H9 (cell line): ENCODE measurements around the gene BTRC. TPM values are rescaled to one million over a fixed set of nuclear protein-coding genes. Genes with fewer than 3 reads are reported as not detected.

Experiments
- DNase-seq: peaks from one replicate; pipeline ENCODE4 v3.0.0-alpha.2; 2017
- H2AFZ ChIP-seq: one replicate; pipeline ENCODE4 v1.6.1; 2013; ENCODE audit warnings: mild to moderate bottlenecking, low read length, control low read depth, moderate library complexity
- H2AK5ac ChIP-seq: 2 replicates; pipeline ENCODE4 v1.6.1; 2013; ENCODE audit warnings: low read length, control low read depth, mixed read lengths; ENCODE audit not compliant: insufficient read length
- H2BK120ac ChIP-seq: one replicate; pipeline ENCODE4 v1.6.1; 2013; ENCODE audit warnings: low read depth, mild to moderate bottlenecking, low read length, control low read depth, inconsistent platforms; ENCODE audit not compliant: poor library complexity, severe bottlenecking
- H2BK12ac ChIP-seq: 2 replicates; pipeline ENCODE4 v1.6.1; 2013; ENCODE audit warnings: low read length, control low read depth, mixed read lengths, low read depth; ENCODE audit not compliant: insufficient read length
- H2BK15ac ChIP-seq: 2 replicates; pipeline ENCODE4 v1.6.1; 2013; ENCODE audit warnings: low read depth, low read length, control low read depth
- H2BK20ac ChIP-seq: one replicate; pipeline ENCODE4 v1.6.1; 2013; ENCODE audit warnings: low read depth, mild to moderate bottlenecking, low read length, control low read depth, inconsistent platforms; ENCODE audit not compliant: poor library complexity, severe bottlenecking
- H2BK5ac ChIP-seq: 2 replicates; pipeline ENCODE4 v1.6.1; 2013; ENCODE audit warnings: low read length, control low read depth, mixed read lengths; ENCODE audit not compliant: insufficient read length
- H3K14ac ChIP-seq: 2 replicates; pipeline ENCODE4 v1.6.1; 2013; ENCODE audit warnings: low read length, control low read depth; ENCODE audit not compliant: insufficient read depth
- H3K18ac ChIP-seq: 2 replicates; pipeline ENCODE4 v1.6.1; 2013; ENCODE audit warnings: low read depth, mild to moderate bottlenecking, mixed read lengths, low read length, control low read depth; ENCODE audit not compliant: insufficient read length
- H3K23ac ChIP-seq: 2 replicates; pipeline ENCODE4 v1.6.1; 2013; ENCODE audit warnings: low read length, control low read depth, mixed read lengths, low read depth; ENCODE audit not compliant: insufficient read length
- H3K23me2 ChIP-seq: 2 replicates; pipeline ENCODE4 v1.6.1; 2013; ENCODE audit warnings: low read depth, mild to moderate bottlenecking, mixed read lengths, low read length, control low read depth; ENCODE audit not compliant: insufficient read length, poor library complexity, severe bottlenecking
- H3K27ac ChIP-seq: 2 replicates; pipeline ENCODE4 v1.5.1; 2013; ENCODE audit warnings: low read length, control low read depth, mixed read lengths, low read depth; ENCODE audit not compliant: insufficient read length
- H3K27me3 ChIP-seq: 2 replicates; pipeline ENCODE4 v1.6.1; 2013; ENCODE audit warnings: low read length, control low read depth, inconsistent platforms; ENCODE audit not compliant: insufficient read depth
- H3K4ac ChIP-seq: 2 replicates; pipeline ENCODE4 v1.6.1; 2013; ENCODE audit warnings: low read depth, mild to moderate bottlenecking, control low read depth, inconsistent platforms, low read length, moderate library complexity
- H3K4me1 ChIP-seq: 2 replicates; pipeline ENCODE4 v1.6.1; 2013; ENCODE audit warnings: low read length, control low read depth, inconsistent platforms; ENCODE audit not compliant: insufficient read depth
- H3K4me2 ChIP-seq: 2 replicates; pipeline ENCODE4 v1.6.1; 2013; ENCODE audit warnings: low read length, control low read depth, mixed read lengths; ENCODE audit not compliant: insufficient read length, insufficient read depth
- H3K56ac ChIP-seq: 2 replicates; pipeline ENCODE4 v1.6.1; 2013; ENCODE audit warnings: low read depth, mild to moderate bottlenecking, mixed read lengths, low read length, control low read depth; ENCODE audit not compliant: insufficient read length
- H3K79me1 ChIP-seq: 2 replicates; pipeline ENCODE4 v1.6.1; 2013; ENCODE audit warnings: low read depth, mild to moderate bottlenecking, moderate library complexity, low read length, control low read depth, inconsistent platforms; ENCODE audit not compliant: insufficient read depth, poor library complexity, severe bottlenecking
- H3K79me2 ChIP-seq: 2 replicates; pipeline ENCODE4 v1.6.1; 2013; ENCODE audit warnings: low read length, control low read depth, inconsistent platforms; ENCODE audit not compliant: insufficient read depth
- H3K9ac ChIP-seq: 2 replicates; pipeline ENCODE4 v1.6.1; 2013; ENCODE audit warnings: low read length, control low read depth, mixed read lengths; ENCODE audit not compliant: insufficient read length; ENCODE audit errors: extremely low read depth
- H3K9me3 ChIP-seq: one replicate; pipeline ENCODE4 v1.6.1; 2013; ENCODE audit warnings: low read depth, low read length, inconsistent platforms; ENCODE audit not compliant: control insufficient read depth
- H3T11ph ChIP-seq: one replicate; pipeline ENCODE4 v1.6.1; 2013; ENCODE audit warnings: mild to moderate bottlenecking, low read length, control low read depth, inconsistent platforms
- H4K20me1 ChIP-seq: one replicate; pipeline ENCODE4 v1.6.1; 2013; ENCODE audit not compliant: control insufficient read depth, insufficient read length, insufficient read depth
- H4K5ac ChIP-seq: 2 replicates; pipeline ENCODE4 v1.6.1; 2013; ENCODE audit warnings: low read depth, mild to moderate bottlenecking, mixed read lengths, low read length, control low read depth; ENCODE audit not compliant: insufficient read length
- H4K8ac ChIP-seq: replicated peaks from 2 replicates; pipeline ENCODE4 v1.6.1; 2013; ENCODE audit warnings: low read length, control low read depth, mixed read lengths, low read depth; ENCODE audit not compliant: insufficient read length
- H4K91ac ChIP-seq: 2 replicates; pipeline ENCODE4 v1.6.1; 2013; ENCODE audit warnings: low read depth, mild to moderate bottlenecking, moderate library complexity, mixed read lengths, low read length, control low read depth; ENCODE audit not compliant: insufficient read length
- H3K27ac Mint-ChIP-seq, 3 experiments: 2 replicates in 2 of 3; 3 replicates in 1 of 3; pipeline ENCODE4 v1.8.0; 2020 to 2021; ENCODE audit warnings: mixed read lengths in 3 of 3, mild to moderate bottlenecking in 1 of 3, moderate library complexity in 1 of 3
- H3K27me3 Mint-ChIP-seq: 2 replicates; pipeline ENCODE4 v1.8.0; 2021; ENCODE audit warnings: low read depth, mild to moderate bottlenecking, moderate library complexity, mixed read lengths
- H3K36me3 Mint-ChIP-seq, 3 experiments: 2 replicates in 2 of 3; 3 replicates in 1 of 3; pipeline ENCODE4 v1.8.0; 2020 to 2021; ENCODE audit warnings: low read depth in 3 of 3, mixed read lengths in 3 of 3; ENCODE audit not compliant: insufficient read depth in 1 of 3
- H3K4me1 Mint-ChIP-seq, 2 experiments: 2 replicates each; pipeline ENCODE4 v1.8.0; 2020; ENCODE audit warnings: mixed read lengths in 2 of 2
- H3K4me3 Mint-ChIP-seq, 2 experiments: 2 replicates in 1 of 2; 3 replicates in 1 of 2; pipeline ENCODE4 v1.8.0; 2020 to 2021; ENCODE audit warnings: mild to moderate bottlenecking in 2 of 2, mixed read lengths in 2 of 2, moderate library complexity in 1 of 2
- H3K9me3 Mint-ChIP-seq, 2 experiments: 2 replicates in 1 of 2; 3 replicates in 1 of 2; pipeline ENCODE4 v1.8.0; 2020; ENCODE audit warnings: mild to moderate bottlenecking in 2 of 2, mixed read lengths in 2 of 2, moderate library complexity in 1 of 2
- WGBS: extraction: QIAGEN DNeasy Blood & Tissue Kit; methylation state at CpG from one replicate; pipeline ENCODE4 v1.1.7; 2013; ENCODE audit warnings: missing lambda C conversion rate, low lambda C conversion rate, mixed read lengths; ENCODE audit not compliant: insufficient read length; ENCODE audit errors: extremely low coverage; 5-methylcytosine and 5-hydroxymethylcytosine counted together
- total RNA-seq: library from RNA; stranded (reverse); gene quantifications from 2 replicates; pipeline ENCODE4 v1.2.1, GENCODE V29; 2021
- TF ChIP-seq, protein P1 (sequence below): fragments of 200-600 bp; sonication (generic); conservative IDR thresholded peaks from 3 replicates; pipeline ENCODE4 v1.8.0; 2021; ENCODE audit warnings: antibody characterized with exemption, mild to moderate bottlenecking

The BTRC gene
- total RNA-seq, 1 experiment from 2014 or later, result 24.2 TPM

- TF ChIP-seq, protein P1, sequence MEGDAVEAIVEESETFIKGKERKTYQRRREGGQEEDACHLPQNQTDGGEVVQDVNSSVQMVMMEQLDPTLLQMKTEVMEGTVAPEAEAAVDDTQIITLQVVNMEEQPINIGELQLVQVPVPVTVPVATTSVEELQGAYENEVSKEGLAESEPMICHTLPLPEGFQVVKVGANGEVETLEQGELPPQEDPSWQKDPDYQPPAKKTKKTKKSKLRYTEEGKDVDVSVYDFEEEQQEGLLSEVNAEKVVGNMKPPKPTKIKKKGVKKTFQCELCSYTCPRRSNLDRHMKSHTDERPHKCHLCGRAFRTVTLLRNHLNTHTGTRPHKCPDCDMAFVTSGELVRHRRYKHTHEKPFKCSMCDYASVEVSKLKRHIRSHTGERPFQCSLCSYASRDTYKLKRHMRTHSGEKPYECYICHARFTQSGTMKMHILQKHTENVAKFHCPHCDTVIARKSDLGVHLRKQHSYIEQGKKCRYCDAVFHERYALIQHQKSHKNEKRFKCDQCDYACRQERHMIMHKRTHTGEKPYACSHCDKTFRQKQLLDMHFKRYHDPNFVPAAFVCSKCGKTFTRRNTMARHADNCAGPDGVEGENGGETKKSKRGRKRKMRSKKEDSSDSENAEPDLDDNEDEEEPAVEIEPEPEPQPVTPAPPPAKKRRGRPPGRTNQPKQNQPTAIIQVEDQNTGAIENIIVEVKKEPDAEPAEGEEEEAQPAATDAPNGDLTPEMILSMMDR, result no peak
- no peaks in the 10 kb centered on the region for H4K20me1 ChIP-seq
- no peaks in the 10 kb centered on the region for H3K23me2 ChIP-seq
- no peaks in the 10 kb centered on the region for H3K27me3 ChIP-seq
- H3K79me2 ChIP-seq, result no peaks in the 10 kb centered on the region
- H3K9me3 ChIP-seq, result no peaks in the 10 kb centered on the region
- Mint-ChIP-seq H3K9me3 (no peaks in the 10 kb centered on the region), H3K36me3 (no peaks in the 10 kb centered on the region), H3K4me1 (peaks cover 6 to 9% of the 10 kb centered on the region in 2 experiments), H3K4me3 (no peak overlapping the region), H3K27me3 (no peaks in the 10 kb centered on the region), H3K27ac (no peak overlapping the region)
- H2BK12ac ChIP-seq, result no peak overlapping the region
- H2BK5ac ChIP-seq, result no peak overlapping the region
- H4K91ac ChIP-seq, result no peak overlapping the region
- H3K79me1 ChIP-seq, result no peaks in the 10 kb centered on the region
- H3K14ac ChIP-seq, result no peak overlapping the region
- no peak overlapping the region for H3T11ph ChIP-seq
- H4K8ac ChIP-seq, result no peak overlapping the region
- no peak overlapping the region for H2AK5ac ChIP-seq
- no peak overlapping the region for H4K5ac ChIP-seq
- H3K9ac ChIP-seq, result no peak overlapping the region
- no peak for DNase-seq
- WGBS, result no CpG with 5 or more reads among the region's 7 CpGs
- no peak overlapping the region for H2BK15ac ChIP-seq
- no peak overlapping the region for H3K56ac ChIP-seq
- no peak overlapping the region for H3K18ac ChIP-seq
- no peak overlapping the region for H3K4me2 ChIP-seq
- no peak overlapping the region for H3K23ac ChIP-seq
- H2BK120ac ChIP-seq, result no peak overlapping the region
- H2BK20ac ChIP-seq, result no peak overlapping the region
- peaks cover 2% of the 10 kb centered on the region; the same call in 1 of the 2 replicates for H3K4me1 ChIP-seq
- H2AFZ ChIP-seq, result no peak overlapping the region
- no peak overlapping the region for H3K27ac ChIP-seq
- H3K4ac ChIP-seq, result no peak overlapping the region
These were observed 93.0 kb downstream of the BTRC start for GRCh38 chr10:101446947-101447346.
